ENCODE results near the gene IGFN1.
"Not testable (repeated sequence)": the region's sequence is repeated elsewhere in the genome, so short reads cannot be mapped to it uniquely, and the experiment has no call there.

The IGFN1 gene

GRCh38 chr1:201219481-201220387 is 29.1 kb downstream of the IGFN1 start:
- peak; percentile 39 for DNase-seq

DNA sequence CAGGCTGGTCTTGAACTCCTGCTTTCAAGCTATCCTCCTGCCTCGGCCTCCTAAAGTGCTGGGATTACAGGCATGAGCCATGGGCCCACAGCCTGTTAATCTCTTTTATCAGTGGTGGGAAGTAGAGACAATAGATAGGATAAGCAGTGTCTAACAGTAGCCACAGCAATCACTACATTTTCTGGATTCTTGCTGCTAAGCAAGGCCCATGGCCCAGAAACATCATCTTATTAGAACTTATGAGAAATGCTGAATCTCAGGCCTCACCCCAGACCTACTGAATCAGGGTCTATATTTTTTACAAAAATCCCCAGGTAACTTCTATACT is 29.7 kb downstream of the IGFN1 start:
- DNase-seq, result no peak

- no peak for DNase-seq
These were observed 30.7 kb downstream of the IGFN1 start for GRCh38 chr1:201221201-201221846.

GRCh38 chr1:201222125-201222524 is 31.5 kb downstream of the IGFN1 start:
- no peak for DNase-seq

DNA sequence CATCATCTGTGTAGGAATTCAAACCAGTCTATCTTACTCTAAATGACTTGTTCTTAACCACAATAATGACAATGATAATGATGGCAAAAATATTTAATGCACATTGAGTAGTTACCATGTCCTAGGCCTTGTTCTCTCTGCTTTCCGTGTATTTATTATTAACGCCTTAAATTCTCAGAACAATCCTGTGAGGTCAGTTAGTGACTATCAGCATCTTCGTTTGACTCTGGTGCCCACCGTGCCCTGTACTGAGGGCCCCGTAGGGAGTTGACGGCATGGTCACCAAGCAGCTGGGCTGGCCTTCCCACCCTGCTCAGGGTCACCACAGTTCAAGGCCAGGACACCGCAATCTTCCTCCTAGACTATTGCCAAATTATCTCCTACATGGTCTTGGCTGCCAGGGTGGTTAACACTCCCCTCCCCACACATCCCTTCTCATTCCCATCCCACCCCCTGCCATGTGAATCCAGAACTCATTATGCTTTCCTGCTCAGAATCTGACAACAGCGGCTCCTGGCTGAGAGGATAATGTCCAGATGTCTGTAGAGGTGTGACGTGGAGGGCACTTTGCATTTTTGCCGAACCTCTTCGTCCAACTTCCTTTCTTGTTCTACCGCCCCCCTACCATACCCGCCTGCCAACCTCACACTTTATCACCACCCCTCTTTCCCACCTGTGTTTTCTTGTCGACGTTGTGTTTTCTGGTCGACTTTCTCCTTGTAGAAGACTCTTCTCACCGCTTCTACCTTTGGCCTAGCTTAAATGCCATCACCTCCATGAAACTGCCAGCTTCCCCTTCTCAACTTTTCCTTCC is 33.4 kb downstream of the IGFN1 start:
- no peak for DNase-seq

DNA sequence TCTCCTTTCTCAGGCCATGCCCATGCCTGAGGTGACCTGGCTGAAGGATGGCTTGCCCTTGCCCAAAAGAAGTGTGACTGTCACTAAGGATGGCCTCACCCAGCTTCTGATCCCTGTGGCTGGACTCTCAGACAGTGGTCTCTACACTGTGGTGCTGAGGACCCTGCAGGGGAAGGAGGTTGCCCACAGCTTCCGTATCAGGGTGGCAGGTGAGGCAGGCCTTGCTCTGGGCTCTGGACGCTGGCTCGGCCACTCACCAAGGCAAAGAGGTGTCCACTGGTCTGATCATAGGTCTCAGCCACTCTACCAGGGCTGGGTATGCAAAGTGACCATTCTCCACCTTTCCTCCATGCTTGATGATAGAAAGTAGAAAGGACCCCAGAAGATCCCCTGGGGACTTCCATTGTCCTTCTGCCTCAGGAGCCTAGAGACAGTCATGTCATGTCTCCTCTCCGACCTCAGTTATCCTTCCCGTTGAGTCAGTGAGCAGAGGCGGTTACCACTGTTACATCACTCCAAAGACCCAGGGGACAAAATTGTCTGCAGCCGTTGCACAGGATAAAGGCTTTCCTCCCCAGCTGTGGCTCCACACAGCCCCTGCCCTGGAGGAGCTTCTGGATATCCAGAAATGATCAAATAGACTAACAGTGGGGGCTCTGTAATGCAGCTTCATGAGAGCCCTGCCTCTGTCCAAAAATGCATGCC is 34.2 kb downstream of the IGFN1 start:
- no peak for DNase-seq

- DNase-seq, result no peak
These were observed 35.5 kb downstream of the IGFN1 start for GRCh38 chr1:201226178-201226514.

DNA sequence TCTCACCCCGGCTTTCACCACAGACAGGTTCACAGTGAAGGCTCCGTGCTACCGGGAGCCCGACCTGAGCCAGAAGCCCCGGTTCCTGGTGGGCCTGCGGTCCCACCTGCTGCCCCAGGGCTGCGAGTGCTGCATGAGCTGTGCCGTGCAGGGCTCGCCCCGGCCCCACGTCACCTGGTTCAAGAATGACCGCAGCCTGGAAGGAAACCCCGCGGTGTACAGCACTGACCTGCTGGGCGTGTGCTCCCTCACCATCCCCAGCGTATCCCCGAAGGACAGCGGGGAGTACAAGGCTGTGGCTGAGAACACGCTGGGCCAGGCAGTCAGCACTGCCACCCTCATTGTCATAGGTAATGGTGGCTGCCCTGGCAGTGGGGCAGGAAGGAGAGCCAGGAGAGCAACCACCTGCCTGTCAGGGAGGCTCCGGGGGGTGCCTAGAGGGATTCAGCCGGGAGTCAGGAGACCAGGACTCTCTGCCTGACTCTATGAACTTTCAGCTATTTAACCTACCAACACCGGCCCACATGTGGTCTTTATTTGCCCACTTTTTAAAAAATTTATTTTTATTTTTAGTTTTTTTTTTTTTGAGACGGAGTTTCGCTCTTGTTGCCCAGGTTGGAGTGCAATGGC is 36.4 kb downstream of the IGFN1 start:
- peak; percentile 45 for DNase-seq

GRCh38 chr1:201228011-201228983 is 37.7 kb downstream of the IGFN1 start:
- DNase-seq, result no peak

- no peak for DNase-seq
These were observed 38.5 kb downstream of the IGFN1 start for GRCh38 chr1:201229095-201229494.

GRCh38 chr1:201229771-201230635 is 39.4 kb downstream of the IGFN1 start:
- no peak for DNase-seq

DNA sequence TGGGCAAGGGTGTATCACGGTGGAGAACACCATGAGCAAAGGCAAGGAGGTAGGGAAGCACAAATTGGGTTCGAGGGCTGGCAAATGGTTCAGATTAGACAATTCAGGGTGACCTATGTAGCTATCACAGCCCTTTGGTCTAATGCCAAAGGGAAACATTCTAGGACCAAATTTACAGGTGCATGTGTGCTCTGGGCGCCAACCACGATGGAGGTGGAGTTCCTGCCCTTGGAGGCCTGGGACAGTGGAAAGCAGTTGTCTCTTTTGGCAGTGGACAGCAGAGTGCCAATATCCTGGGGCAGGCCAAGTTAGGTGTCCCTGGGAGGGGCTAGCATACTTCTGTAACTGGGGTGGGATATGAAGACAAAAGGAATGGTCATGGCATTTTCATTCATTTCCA is 40.1 kb downstream of the IGFN1 start:
- DNase-seq, result no peak

- not testable (repeated sequence) for DNase-seq
These were observed 49.0 kb downstream of the IGFN1 start for GRCh38 chr1:201239646-201240045.

DNA sequence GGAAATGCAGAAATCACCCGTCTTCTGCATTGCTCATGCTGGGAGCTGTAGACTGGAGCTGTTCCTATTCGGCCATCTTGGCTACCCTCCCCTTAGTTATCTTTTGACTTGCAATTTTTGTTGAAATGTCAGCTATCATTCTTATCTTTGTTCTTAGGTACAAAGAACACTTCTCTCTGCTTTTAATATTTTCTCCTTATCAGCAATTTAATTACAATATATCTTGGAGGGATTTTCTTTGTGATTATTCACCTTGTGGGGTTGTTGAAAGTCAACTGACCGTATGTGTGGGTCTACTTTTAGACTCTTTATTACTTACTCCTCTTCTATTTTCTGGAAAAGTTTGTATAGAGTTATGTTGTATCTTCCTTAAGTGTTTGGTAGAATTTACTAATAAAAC is 49.5 kb downstream of the IGFN1 start:
- no peak for DNase-seq

GRCh38 chr1:201241736-201242135 is 51.1 kb downstream of the IGFN1 start:
- DNase-seq, result no peak

GRCh38 chr1:201245082-201245481 is 54.5 kb downstream of the IGFN1 start:
- peak; percentile 76 for DNase-seq

GRCh38 chr1:201248721-201249559 is 58.3 kb downstream of the IGFN1 start:
- no peak for DNase-seq

DNA sequence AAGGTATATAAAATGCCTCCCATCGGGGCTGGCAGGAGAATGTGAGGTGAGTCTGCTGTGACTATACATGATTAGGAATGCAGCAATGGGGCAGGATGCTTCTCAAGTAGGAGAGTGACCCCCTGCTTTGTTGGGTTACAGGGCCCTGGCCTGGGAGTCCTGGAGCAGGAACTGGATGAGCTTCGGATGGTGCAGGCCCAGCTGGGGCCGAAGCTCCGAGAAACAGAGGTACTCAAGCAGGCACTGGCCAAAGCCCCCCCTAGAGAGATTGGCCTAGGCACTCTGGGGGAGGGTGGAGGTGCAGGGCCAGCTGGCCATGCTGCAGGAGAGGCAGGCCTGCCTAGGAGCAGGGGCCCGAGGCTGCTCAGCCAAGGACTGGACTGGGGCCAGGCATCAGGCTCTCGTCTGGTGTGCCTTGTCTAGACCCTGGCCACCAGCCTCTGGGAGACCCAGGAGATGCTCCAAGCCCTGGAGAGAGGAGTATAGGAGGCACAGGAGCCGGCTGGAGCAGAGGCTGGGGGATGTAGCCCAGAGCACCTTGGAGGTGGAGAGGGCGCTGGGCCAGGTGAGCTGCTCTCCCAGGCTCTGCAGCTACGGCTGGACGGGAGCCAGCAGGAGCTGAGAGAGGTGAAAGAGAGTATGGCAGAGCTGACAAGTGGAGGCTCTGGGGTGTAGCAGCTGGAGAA is 59.8 kb downstream of the IGFN1 start:
- no peak for DNase-seq

DNA sequence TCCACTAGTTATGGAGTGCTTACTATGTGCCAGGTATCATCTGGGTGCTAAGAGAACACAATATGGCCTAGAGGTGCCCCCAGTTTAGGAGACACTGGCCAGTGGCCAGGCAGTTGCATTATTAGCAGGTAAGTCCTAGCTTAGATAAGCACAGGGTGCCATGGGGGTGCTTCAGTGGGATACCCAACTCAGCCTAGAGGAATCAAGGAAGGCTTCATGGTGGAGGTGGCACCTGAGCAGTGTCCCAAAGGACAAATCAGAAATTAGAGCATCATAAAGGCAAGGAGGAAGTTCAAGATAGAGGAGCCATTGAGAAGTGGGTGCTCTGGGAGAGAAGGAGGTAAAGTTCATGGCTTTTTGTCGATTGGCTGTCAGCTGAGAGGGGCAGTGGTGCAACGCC is 60.8 kb downstream of the IGFN1 start:
- no peak for DNase-seq

All from NCI-H146 (cell line).